Left forelimb (tissue), 1 donor: Measurements from ENCODE around the gene ABCA2.
"Not testable (repeated sequence)": the region's sequence is repeated elsewhere in the genome, so short reads cannot be mapped to it uniquely, and the experiment has no call there.

ENCODE experiments used
- DNase-seq: peaks from one replicate; pipeline ENCODE4 v3.0.0-alpha.2; 2018; ENCODE audit warnings: low spot score

Gene ABCA2

GRCh38 chr9:137064027-137064879 lies 36.2 kb upstream of the ABCA2 start:
- DNase-seq: no peak

DNA sequence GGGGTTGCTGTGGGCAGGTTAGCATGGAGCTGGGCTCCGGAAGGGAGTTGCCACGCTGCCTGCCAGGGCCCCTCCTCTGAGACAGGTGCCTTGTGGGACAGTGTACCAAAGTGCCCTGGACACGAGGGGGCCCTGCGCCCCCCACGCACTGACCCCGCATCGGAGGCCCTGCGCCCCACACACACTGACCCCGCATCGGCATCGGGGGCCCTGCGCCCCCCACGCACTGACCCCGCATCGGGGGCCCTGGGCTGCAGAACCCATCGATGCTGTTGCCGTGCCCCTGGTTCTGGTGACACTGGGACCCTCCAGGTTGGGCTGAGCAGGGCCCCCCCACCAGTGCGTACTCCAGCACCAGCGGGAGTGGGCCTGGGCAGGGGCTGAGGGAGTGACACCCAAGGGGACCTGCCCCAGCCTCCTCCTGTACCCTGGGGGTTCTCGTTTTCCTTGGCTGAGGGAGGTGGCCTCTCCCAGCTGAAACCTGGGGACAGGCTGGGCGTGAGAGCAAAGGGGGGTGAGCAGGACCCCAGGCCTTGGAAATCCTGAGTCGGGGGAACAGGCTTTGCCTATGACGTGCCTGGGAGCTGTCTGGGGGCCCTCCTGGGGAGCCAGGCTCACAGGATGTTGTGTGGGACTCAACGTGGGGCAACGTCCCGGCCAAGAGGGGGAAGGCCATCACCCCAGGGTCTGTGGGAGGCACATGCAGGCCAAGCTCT lies 35.4 kb upstream of the ABCA2 start:
- no peak for DNase-seq

GRCh38 chr9:137062798-137063197 lies 34.8 kb upstream of the ABCA2 start:
- DNase-seq: not testable (repeated sequence)

GRCh38 chr9:137062384-137062783 lies 34.3 kb upstream of the ABCA2 start:
- no peak for DNase-seq

- no peak for DNase-seq
Observed at GRCh38 chr9:137058521-137059234, 30.6 kb upstream of the ABCA2 start.

DNA sequence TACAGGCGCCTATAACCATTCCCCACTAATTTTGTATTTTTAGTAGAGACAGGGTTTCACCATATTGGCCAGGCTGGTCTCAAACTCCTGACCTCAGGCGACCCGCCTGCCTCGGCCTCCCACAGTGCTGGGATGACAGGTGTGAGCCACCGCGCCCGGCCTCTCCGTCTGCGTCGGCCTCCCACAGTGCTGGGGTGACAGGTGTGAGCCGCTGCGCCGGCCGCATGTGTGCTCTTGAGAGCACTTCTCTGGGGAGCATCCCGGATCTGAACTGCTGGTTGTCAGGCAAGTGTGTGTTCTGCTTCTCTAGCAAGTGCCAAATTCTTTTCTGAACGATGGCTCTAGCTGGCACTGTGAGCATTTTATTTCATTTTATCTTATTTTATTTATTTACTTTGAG lies 29.5 kb upstream of the ABCA2 start:
- no peak for DNase-seq

GRCh38 chr9:137056739-137057415 lies 28.8 kb upstream of the ABCA2 start:
- DNase-seq: no peak

DNA sequence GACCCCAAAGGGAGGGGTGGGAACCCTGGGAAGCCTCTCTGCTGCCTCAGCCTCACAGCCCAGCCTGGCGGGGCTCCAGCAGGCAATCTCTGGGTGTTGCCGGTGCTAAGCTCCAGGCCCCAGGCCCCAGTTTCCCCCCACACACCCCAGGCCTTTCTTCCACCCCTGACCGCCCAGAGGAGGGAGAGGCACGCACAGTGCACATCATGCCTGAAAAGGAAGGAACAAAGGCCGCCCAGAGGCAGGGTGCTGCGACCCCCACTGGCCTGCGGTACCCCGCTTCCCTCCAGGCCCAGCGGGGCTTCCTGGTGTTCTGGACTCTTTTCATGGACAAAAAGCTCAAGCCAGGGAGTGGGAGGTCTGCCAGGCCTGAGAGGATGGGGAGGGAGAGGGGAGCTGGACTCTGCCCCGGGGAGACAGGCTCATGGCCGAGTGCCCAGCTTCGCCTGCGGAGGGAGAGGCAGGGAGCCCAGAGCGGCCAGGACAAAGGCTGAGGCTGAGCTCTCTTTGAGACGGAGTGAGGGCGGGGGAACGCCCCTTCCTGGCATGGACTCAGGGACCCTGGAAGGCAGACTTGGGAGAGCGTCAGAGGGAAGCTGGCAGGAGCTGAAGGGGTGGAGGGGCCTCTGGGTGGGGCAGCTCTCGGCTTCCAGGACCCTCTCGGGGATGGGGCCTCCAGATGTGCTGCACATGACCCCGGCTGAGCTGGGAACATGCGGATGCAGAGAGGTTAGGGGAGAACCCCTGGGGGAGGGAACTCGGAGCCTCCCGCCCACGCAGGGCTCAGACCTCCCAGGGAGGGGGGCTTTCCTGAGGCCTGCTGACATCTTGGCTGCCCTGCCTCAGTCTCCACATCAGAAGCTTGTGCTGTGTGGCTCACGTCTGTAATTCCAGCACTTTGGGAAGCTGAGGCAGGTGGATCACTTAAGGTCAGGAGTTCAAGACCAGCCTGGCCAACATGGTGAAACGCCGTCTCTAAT lies 27.6 kb upstream of the ABCA2 start:
- DNase-seq: peak; percentile 93

- DNase-seq: no peak
Observed at GRCh38 chr9:137054932-137055384, 26.9 kb upstream of the ABCA2 start.

- no peak for DNase-seq
Observed at GRCh38 chr9:137053944-137054931, 26.2 kb upstream of the ABCA2 start, which contains the start of gene ENTPD2. Gene ENTPD2 (minus strand): TSS chr9:137054061. CDS start chr9:137053997, 64 bp downstream.

DNA sequence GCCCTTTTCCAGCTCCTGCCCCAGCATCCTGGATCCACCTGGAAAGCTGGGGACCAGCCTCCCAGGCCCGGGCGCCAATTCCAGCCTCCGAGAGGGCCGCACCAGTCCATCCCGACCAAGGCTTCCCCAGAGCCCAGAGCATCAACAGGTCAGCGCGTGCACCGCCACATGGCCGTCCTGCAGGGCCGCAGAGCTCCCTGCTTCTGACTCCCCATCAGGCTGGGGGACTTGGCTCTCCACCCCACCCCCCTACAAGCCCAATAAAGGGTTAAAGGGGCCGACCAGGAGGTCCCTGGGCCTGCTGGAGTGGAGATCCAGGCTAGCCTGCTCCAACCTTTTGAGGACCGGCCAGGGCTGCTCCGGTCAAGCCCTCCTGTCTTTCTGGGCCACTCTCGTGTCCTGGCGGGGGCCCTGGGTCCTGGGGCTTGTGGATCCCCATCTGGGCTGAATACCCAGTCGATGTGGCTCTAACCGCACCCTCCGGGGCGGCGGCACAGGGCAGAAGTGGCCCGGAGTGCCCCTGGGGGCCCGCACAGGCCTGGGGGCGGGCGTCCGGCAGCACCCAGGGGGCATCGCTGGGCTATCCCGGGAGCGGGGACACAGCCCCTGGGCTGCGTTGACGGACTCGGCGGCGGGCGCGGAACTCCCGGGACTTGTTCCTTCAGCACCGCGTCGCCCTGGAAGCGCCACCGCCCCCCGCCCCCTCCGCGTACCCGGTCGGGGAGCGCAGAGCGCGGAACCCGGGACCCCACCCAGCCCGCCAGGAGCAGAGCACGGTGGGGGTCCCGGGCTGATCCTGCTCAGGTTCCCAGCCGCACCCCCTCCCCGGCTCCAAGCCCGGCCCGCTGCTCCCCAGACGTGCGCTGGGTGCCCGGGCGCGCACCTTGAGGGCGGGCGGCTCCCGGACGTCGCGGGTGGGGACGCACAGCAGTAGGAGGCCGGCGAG lies 25.2 kb upstream of the ABCA2 start:
- no peak for DNase-seq

- DNase-seq: no peak
Observed at GRCh38 chr9:137052293-137052692, 24.3 kb upstream of the ABCA2 start.

DNA sequence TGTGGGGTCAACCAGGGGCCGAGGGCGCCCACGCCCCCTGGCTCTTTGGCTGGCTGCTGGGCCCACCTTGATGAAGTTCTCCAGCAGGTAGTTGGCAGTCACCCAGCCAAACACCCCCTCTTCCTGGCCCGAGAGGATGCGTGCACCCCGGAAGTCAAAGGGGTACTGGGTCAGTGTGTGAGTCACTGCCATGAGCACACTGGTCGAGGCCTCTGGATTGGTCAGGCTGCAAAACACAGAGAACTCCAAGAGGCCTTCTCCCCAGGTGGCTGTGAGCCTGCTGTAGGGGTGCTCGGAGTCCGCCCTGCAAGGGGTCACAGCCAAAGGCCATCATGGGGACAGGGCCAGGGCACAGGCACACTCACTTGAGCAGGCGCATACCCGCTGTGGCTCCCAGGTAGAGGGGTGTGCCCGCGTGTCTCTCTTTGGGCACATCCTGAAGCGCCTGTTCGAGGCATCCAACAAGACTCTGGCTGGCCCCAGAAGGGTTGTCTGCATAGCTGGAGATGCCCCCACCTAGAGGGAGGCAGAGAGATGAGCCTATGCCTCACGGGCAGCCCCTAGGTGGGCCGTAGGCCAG lies 23.2 kb upstream of the ABCA2 start:
- no peak for DNase-seq

DNA sequence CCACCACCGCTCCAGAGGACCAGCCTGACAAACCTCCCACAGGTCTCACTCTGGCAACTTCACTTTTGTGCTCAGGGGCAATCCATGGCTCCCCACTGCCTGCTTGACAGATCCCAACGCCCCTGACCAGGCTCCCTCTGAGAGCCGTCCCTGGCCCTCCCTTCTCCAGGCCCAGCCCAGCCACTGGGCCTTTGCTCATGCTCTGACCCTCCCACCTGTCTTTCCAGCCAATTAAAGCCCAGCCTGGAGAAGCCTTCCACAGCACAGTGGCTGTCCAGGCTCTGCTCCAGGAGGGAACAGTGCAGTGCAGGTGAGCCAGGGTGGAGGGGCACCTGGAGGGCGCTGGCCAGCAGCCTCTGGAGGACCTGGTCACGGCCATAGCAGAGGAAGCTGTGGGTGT lies 22.5 kb upstream of the ABCA2 start:
- no peak for DNase-seq

- no peak for DNase-seq
Observed at GRCh38 chr9:137049544-137050449, 21.8 kb upstream of the ABCA2 start.

DNA sequence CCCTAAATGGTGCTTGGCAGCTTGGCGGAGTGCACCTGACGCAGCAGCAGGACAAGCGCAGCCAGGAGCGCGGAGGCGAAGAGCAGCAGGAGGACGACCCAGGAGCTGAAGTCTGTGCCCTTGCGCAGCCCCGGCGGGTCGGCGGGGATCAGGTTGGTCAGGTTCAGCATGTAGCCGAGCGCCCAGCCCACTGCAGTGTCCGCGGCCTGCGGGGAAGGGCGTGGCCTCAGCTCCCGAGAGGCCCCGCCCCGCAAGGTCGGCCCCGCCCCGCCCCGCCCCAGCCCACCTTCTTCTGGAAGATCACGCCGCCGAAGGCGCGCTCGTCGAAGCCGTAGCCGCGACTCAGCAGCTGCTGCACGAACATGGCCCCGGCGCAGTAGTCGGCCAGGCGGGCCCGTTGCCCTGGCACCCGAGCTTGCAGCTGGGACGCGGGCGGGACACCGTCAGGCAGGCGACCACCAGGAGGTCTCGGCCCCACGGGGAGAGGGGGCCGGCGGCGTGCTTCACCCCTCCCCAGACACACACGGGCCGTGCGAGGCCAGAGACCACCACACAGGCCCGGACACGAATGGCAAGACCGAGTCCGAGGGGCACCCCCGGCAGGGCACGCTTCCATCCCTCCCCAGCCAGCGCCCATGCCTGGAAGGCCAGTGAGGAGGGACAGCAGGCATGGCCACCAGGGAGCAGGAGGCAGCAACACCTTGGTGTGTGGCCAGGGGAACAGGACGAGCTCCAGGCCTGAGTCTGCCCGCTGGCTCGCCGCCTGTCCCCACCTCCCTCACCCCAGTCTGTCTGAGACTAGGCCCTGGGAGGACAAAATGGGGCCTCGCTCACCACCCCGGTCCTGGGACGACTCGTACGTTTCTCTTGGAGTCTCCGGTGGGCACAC lies 20.9 kb upstream of the ABCA2 start:
- no peak for DNase-seq
